ENCODE measurements around the gene KRTAP23-1. TPM values are rescaled to one million over a fixed set of nuclear protein-coding genes. Genes with fewer than 3 reads are reported as not detected.
A peak's percentile ranks its signal among the peaks of the same experiment; 100 is the strongest.

The KRTAP23-1 gene
- polyA plus RNA-seq, 1 donor (not counting 4 experiments of a cell fraction or from before 2014, with no cell fraction given): not detected

GRCh38 chr21:30332681-30333080 lies 15.7 kb downstream of the KRTAP23-1 start:
- Histone ChIP-seq H3K4me2 (ENCODE audit: control insufficient read depth, extremely low read depth, insufficient read depth, low read depth, low read length) (no peak overlapping the region), H4K20me1 (ENCODE audit: control insufficient read depth, extremely low read depth, insufficient read depth, low read length) (no peaks in the 10 kb centered on the region), H3K27me3 (ENCODE audit: control insufficient read depth, extremely low read depth, insufficient read depth, low read length) (no peaks in the 10 kb centered on the region), H3K9ac (ENCODE audit: control insufficient read depth, extremely low read depth, insufficient read depth, low read length) (no peak overlapping the region), H3K4me1 (ENCODE audit: control insufficient read depth, extremely low read depth, insufficient read depth, low read length) (peaks cover 7% of the 10 kb centered on the region), H2AFZ (ENCODE audit: control insufficient read depth, low read length) (no peak overlapping the region), H3K4me3 (ENCODE audit: control insufficient read depth in 2 of 3, extremely low read depth in 1 of 3, insufficient read depth in 2 of 3, low read depth in 1 of 3, low read length in 3 of 3) (no peak overlapping the region), H3K27ac (ENCODE audit: control insufficient read depth, insufficient read depth, low read length) (no peak overlapping the region), H3K79me2 (ENCODE audit: control insufficient read depth, insufficient read depth, low read length) (no peaks in the 10 kb centered on the region), H3K9me1 (ENCODE audit: control insufficient read depth, extremely low read depth, insufficient read depth, low read length) (no peaks in the 10 kb centered on the region), H3K9me3 (ENCODE audit: control insufficient read depth, low read depth, low read length) (no peaks in the 10 kb centered on the region), H3K36me3 (ENCODE audit: control insufficient read depth in 2 of 2, extremely low read depth in 1 of 2, insufficient read depth in 2 of 2, low read length in 2 of 2) (no peaks in the 10 kb centered on the region)
- DNase-seq (ENCODE audit: low read depth, low spot score): no peak
- dilution Hi-C loops (cut with MboI; ENCODE audit: extremely low pct_ligation_motif_present, low sequenced_read_pairs): no loop called here
- no peak for FAIRE-seq
- no peak for TF ChIP-seq EZH2 (IDR thresholded peaks at IDR 0.05; ENCODE audit: low read length)
- TF ChIP-seq CTCF (optimal IDR thresholded peaks at IDR 0.05 in 1 of 3, IDR thresholded peaks at IDR 0.05 in 1 of 3, conservative IDR thresholded peaks at IDR 0.05 in 1 of 3; ENCODE audit: extremely low read depth in 1 of 3, insufficient read depth in 2 of 3, low read length in 3 of 3): no peak

- FAIRE-seq (peak; percentile 13), DNase-seq (ENCODE audit: low read depth, low spot score) (no peak)
- no peak for TF ChIP-seq CTCF (optimal IDR thresholded peaks at IDR 0.05 in 1 of 3, IDR thresholded peaks at IDR 0.05 in 1 of 3, conservative IDR thresholded peaks at IDR 0.05 in 1 of 3; ENCODE audit: extremely low read depth in 1 of 3, insufficient read depth in 2 of 3, low read length in 3 of 3)
- no peak for TF ChIP-seq EZH2 (IDR thresholded peaks at IDR 0.05; ENCODE audit: low read length)
- H3K79me2 ChIP-seq (ENCODE audit: control insufficient read depth, insufficient read depth, low read length): no peaks in the 10 kb centered on the region
- H3K4me2 ChIP-seq (ENCODE audit: control insufficient read depth, extremely low read depth, insufficient read depth, low read depth, low read length): peak overlapping the region; percentile 64
- peak overlapping the region; percentile 38 for H2AFZ ChIP-seq (ENCODE audit: control insufficient read depth, low read length)
- H3K27ac ChIP-seq (ENCODE audit: control insufficient read depth, insufficient read depth, low read length): no peak overlapping the region
- peak overlapping the region in 1 of 3 experiments; percentile 2 for H3K4me3 ChIP-seq (ENCODE audit: control insufficient read depth in 2 of 3, extremely low read depth in 1 of 3, insufficient read depth in 2 of 3, low read depth in 1 of 3, low read length in 3 of 3)
- dilution Hi-C loops (cut with MboI; ENCODE audit: extremely low pct_ligation_motif_present, low sequenced_read_pairs): no loop called here
- H3K9me3 ChIP-seq (ENCODE audit: control insufficient read depth, low read depth, low read length): no peaks in the 10 kb centered on the region
- H3K27me3 ChIP-seq (ENCODE audit: control insufficient read depth, extremely low read depth, insufficient read depth, low read length): no peaks in the 10 kb centered on the region
- H3K9me1 ChIP-seq (ENCODE audit: control insufficient read depth, extremely low read depth, insufficient read depth, low read length): no peaks in the 10 kb centered on the region
- no peak overlapping the region for H3K9ac ChIP-seq (ENCODE audit: control insufficient read depth, extremely low read depth, insufficient read depth, low read length)
- no peaks in the 10 kb centered on the region for H4K20me1 ChIP-seq (ENCODE audit: control insufficient read depth, extremely low read depth, insufficient read depth, low read length)
- H3K4me1 ChIP-seq (ENCODE audit: control insufficient read depth, extremely low read depth, insufficient read depth, low read length): peaks cover 7% of the 10 kb centered on the region
- H3K36me3 ChIP-seq (ENCODE audit: control insufficient read depth in 2 of 2, extremely low read depth in 1 of 2, insufficient read depth in 2 of 2, low read length in 2 of 2): no peaks in the 10 kb centered on the region
These were observed 19.1 kb downstream of the KRTAP23-1 start for GRCh38 chr21:30329203-30329875.
